BLaER1 treated with 17β-estradiol and CSF1 and Interleukin-3, amounts not matched to agents 10 nM and 100 nM (cell line): ENCODE measurements around the gene ACOX3.
"Not testable (repeated sequence)": the region's sequence is repeated elsewhere in the genome, so short reads cannot be mapped to it uniquely, and the experiment has no call there.

Experiments used
- H3K27ac ChIP-seq, 11 experiments: shearing (Covaris generic); formaldehyde crosslinking; 2 replicates each; pipeline ENCODE4 v1.8.1; 2022
- H3K27me3 ChIP-seq, 11 experiments: shearing (Covaris generic); formaldehyde crosslinking; 2 replicates each; pipeline ENCODE4 v1.8.1; 2022
- H3K36me3 ChIP-seq, 11 experiments: shearing (Covaris generic); formaldehyde crosslinking; 2 replicates each; pipeline ENCODE4 v1.8.1; 2022
- H3K4me1 ChIP-seq, 10 experiments: shearing (Covaris generic); formaldehyde crosslinking; 2 replicates each; pipeline ENCODE4 v1.8.1; 2022
- H3K4me2 ChIP-seq, 11 experiments: shearing (Covaris generic); formaldehyde crosslinking; 2 replicates each; pipeline ENCODE4 v1.8.1; 2022
- H3K4me3 ChIP-seq, 10 experiments: shearing (Covaris generic); formaldehyde crosslinking; 2 replicates each; pipeline ENCODE4 v1.8.1; 2022
- H3K9ac ChIP-seq, 11 experiments: shearing (Covaris generic); formaldehyde crosslinking; 2 replicates each; pipeline ENCODE4 v1.8.1; 2022
- H3K9me3 ChIP-seq, 11 experiments: shearing (Covaris generic); formaldehyde crosslinking; replicated peaks in 1 of 11; 2 replicates each; pipeline ENCODE4 v1.8.1; 2022
- H4K20me1 ChIP-seq, 11 experiments: shearing (Covaris generic); formaldehyde crosslinking; 2 replicates each; pipeline ENCODE4 v1.8.1; 2022
- Cebpa-rat ChIP-seq, 11 experiments: shearing (Covaris generic); IDR thresholded peaks; 2 replicates each; pipeline ENCODE4 v1.8.1; 2022

The ACOX3 gene

GRCh38 chr4:8440492-8441311 lies at the start of gene ACOX3, which contains the start of gene TRMT44:
Gene ACOX3, minus strand, starts transcription at chr4:8440723. Its CDS starts 24,202 bp downstream, at chr4:8416521.
Gene TRMT44, plus strand, starts transcription at chr4:8440777. Its CDS starts 46 bp downstream, at chr4:8440823.
- Histone ChIP-seq H4K20me1 (peaks cover 11 to 50% (median 39%) of the 10 kb centered on the region in 11 experiments; a peak in 18 of 22 replicates), H3K4me1 (peaks cover 30 to 46% (median 38%) of the 10 kb centered on the region in 10 experiments), H3K9ac (peak within 1 kb of the TSS; percentile 77 to 90 (median 85)), H3K4me3 (peak within 1 kb of the TSS; percentile 87 to 100 (median 99)), H3K27me3 (no peaks in the 10 kb centered on the region), H3K4me2 (peak within 1 kb of the TSS; percentile 88 to 99 (median 97)), H3K9me3 (peaks cover 14 to 33% (median 20%) of the 10 kb centered on the region in 11 experiments; a peak in 21 of 22 replicates), H3K36me3 (peaks cover 0 to 26% (median 13%) of the 10 kb centered on the region in 11 experiments; a peak in 20 of 22 replicates), H3K27ac (peak within 1 kb of the TSS; percentile 78 to 95 (median 91))
- TF ChIP-seq Cebpa-rat (IDR thresholded peaks at IDR 0.05) = no peak; a peak in 1 of 22 replicates

- Histone ChIP-seq H3K36me3 (no peaks in the 10 kb centered on the region), H3K4me1 (no peaks in the 10 kb centered on the region), H4K20me1 (no peaks in the 10 kb centered on the region), H3K4me3 (no peak overlapping the region), H3K4me2 (no peak overlapping the region), H3K9me3 (peaks cover 0 to 22% (median 3%) of the 10 kb centered on the region in 11 experiments; a peak in 6 of 22 replicates), H3K27me3 (no peaks in the 10 kb centered on the region), H3K9ac (no peak overlapping the region), H3K27ac (no peak overlapping the region)
- TF ChIP-seq Cebpa-rat (IDR thresholded peaks at IDR 0.05) = no peak
Observed at GRCh38 chr4:8488791-8489369, 48.4 kb upstream of the ACOX3 start.

- peaks cover 0 to 22% (median 3%) of the 10 kb centered on the region in 11 experiments; a peak in 6 of 22 replicates for H3K9me3 ChIP-seq
- not testable (repeated sequence) for H3K4me3 ChIP-seq, H4K20me1 ChIP-seq, H3K27me3 ChIP-seq, H3K27ac ChIP-seq, H3K4me2 ChIP-seq, H3K4me1 ChIP-seq, H3K9ac ChIP-seq, H3K36me3 ChIP-seq
Observed at GRCh38 chr4:8486643-8487042, 46.1 kb upstream of the ACOX3 start.

GRCh38 chr4:8480221-8480620 lies 39.7 kb upstream of the ACOX3 start:
- no peak for TF ChIP-seq Cebpa-rat (IDR thresholded peaks at IDR 0.05)
- no peak overlapping the region for H3K4me2 ChIP-seq
- H3K27ac ChIP-seq = no peak overlapping the region
- peaks cover 23 to 42% (median 40%) of the 10 kb centered on the region in 10 experiments for H3K4me1 ChIP-seq
- H3K36me3 ChIP-seq = no peaks in the 10 kb centered on the region
- no peaks in the 10 kb centered on the region; a peak in 1 of 22 replicates for H3K27me3 ChIP-seq
- no peaks in the 10 kb centered on the region for H3K9me3 ChIP-seq
- no peak overlapping the region for H3K9ac ChIP-seq
- H4K20me1 ChIP-seq = peaks cover 6 to 42% (median 28%) of the 10 kb centered on the region in 11 experiments; a peak in 19 of 22 replicates
- H3K4me3 ChIP-seq = no peak overlapping the region

- H3K27me3 ChIP-seq = peaks cover 0 to 10% (median 0%) of the 10 kb centered on the region in 11 experiments; a peak in 2 of 22 replicates
- H3K4me2 ChIP-seq = peak overlapping the region in 7 of 11 experiments; percentile 96 to 99 (median 97); a peak in 13 of 22 replicates
- peak in 1 of 11 experiments; percentile 15; a peak in 1 of 22 replicates for TF ChIP-seq Cebpa-rat (IDR thresholded peaks at IDR 0.05)
- H3K36me3 ChIP-seq = no peaks in the 10 kb centered on the region
- no peak overlapping the region for H3K9ac ChIP-seq
- no peak overlapping the region for H3K27ac ChIP-seq
- H3K9me3 ChIP-seq = no peaks in the 10 kb centered on the region
- H3K4me3 ChIP-seq = no peak overlapping the region
- H4K20me1 ChIP-seq = peaks cover 9 to 51% (median 31%) of the 10 kb centered on the region in 11 experiments; a peak in 19 of 22 replicates
- H3K4me1 ChIP-seq = peaks cover 34 to 54% (median 51%) of the 10 kb centered on the region in 10 experiments
Observed at GRCh38 chr4:8478801-8479744, 38.5 kb upstream of the ACOX3 start.

GRCh38 chr4:8478371-8478770 lies 37.8 kb upstream of the ACOX3 start:
- Histone ChIP-seq H3K36me3 (no peaks in the 10 kb centered on the region), H3K4me2 (peak overlapping the region in 9 of 11 experiments; percentile 93 to 99 (median 97); a peak in 16 of 22 replicates), H3K9me3 (no peaks in the 10 kb centered on the region), H3K4me1 (peaks cover 41 to 61% (median 58%) of the 10 kb centered on the region in 10 experiments), H3K4me3 (no peak overlapping the region), H3K9ac (no peak overlapping the region), H3K27me3 (peaks cover 0 to 13% (median 0%) of the 10 kb centered on the region in 11 experiments; a peak in 2 of 22 replicates), H4K20me1 (peaks cover 15 to 57% (median 31%) of the 10 kb centered on the region in 11 experiments; a peak in 19 of 22 replicates), H3K27ac (no peak overlapping the region)
- no peak for TF ChIP-seq Cebpa-rat (IDR thresholded peaks at IDR 0.05)

GRCh38 chr4:8477676-8478075 lies 37.2 kb upstream of the ACOX3 start:
- no peaks in the 10 kb centered on the region for H3K36me3 ChIP-seq
- no peak overlapping the region; a peak in 1 of 20 replicates for H3K4me3 ChIP-seq
- peak overlapping the region in 5 of 11 experiments; percentile 1 to 83 (median 78); a peak in 5 of 22 replicates for H3K9ac ChIP-seq
- H3K9me3 ChIP-seq = no peaks in the 10 kb centered on the region
- peak overlapping the region in 10 of 11 experiments; percentile 32 to 99 (median 97); a peak in 21 of 22 replicates for H3K4me2 ChIP-seq
- TF ChIP-seq Cebpa-rat (IDR thresholded peaks at IDR 0.05) = no peak
- peak overlapping the region in 1 of 11 experiments; percentile 90; a peak in 2 of 22 replicates for H3K27ac ChIP-seq
- H4K20me1 ChIP-seq = peaks cover 17 to 62% (median 31%) of the 10 kb centered on the region in 11 experiments; a peak in 19 of 22 replicates
- peaks cover 45 to 68% (median 65%) of the 10 kb centered on the region in 10 experiments for H3K4me1 ChIP-seq
- H3K27me3 ChIP-seq = peaks cover 0 to 13% (median 0%) of the 10 kb centered on the region in 11 experiments; a peak in 2 of 22 replicates
